GM12872 (cell line): Measurements from ENCODE around the gene LRRC41.

Experiments used
- TF ChIP-seq, protein P1 (sequence below): IDR thresholded peaks from 3 replicates; pipeline ENCODE4 v1.5.1; 2011; ENCODE audit warnings: low read depth, mild to moderate bottlenecking, low read length, moderate library complexity; ENCODE audit not compliant: insufficient read depth

The LRRC41 gene, protein sequence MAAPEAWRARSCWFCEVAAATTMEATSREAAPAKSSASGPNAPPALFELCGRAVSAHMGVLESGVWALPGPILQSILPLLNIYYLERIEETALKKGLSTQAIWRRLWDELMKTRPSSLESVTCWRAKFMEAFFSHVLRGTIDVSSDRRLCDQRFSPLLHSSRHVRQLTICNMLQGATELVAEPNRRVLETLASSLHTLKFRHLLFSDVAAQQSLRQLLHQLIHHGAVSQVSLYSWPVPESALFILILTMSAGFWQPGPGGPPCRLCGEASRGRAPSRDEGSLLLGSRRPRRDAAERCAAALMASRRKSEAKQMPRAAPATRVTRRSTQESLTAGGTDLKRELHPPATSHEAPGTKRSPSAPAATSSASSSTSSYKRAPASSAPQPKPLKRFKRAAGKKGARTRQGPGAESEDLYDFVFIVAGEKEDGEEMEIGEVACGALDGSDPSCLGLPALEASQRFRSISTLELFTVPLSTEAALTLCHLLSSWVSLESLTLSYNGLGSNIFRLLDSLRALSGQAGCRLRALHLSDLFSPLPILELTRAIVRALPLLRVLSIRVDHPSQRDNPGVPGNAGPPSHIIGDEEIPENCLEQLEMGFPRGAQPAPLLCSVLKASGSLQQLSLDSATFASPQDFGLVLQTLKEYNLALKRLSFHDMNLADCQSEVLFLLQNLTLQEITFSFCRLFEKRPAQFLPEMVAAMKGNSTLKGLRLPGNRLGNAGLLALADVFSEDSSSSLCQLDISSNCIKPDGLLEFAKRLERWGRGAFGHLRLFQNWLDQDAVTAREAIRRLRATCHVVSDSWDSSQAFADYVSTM

DNA sequence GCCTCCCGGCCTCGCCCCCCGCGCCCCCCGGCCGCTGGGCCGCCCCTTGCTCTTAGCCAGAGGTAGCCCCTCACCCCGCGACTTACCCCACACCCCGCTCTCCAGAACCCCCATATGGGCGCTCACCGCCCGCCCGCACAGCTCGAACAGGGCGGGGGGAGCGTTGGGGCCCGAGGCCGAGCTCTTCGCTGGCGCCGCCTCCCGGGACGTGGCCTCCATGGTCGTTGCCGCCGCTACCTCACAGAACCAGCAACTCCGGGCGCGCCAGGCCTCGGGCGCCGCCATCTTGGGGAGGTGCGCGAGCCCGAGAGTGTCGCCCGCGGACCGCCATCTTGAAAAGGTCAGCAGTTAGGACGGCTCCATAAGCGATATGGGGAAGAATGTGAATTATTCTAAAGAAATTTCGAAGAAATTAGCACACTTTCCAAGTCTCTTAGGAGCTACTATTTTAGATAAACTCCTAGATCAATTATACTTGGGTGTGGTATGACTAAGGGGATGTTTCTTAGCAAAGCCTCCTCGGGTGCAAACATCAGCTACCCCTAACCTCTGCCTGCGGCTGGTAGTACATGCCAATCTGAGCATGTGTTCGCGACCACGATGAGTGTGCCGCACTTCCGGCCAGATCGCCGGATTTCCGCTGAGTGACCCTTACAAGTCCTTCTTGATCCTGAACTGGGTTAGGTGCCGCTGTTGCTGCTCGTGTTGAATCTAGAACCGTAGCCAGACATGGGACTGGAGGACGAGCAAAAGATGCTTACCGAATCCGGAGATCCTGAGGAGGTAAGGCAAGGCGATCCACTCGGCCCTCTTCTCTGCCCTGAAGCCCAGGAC is at the start of gene LRRC41, which contains the start of gene UQCRH:
LRRC41 (minus strand) TSS at position 579 of the 834 bp plus-strand sequence; CDS start at position 285, 294 bp downstream.
UQCRH (plus strand) TSS at position 661 of the 834 bp plus-strand sequence; CDS start at position 730, 69 bp downstream.
- TF ChIP-seq, protein P1, sequence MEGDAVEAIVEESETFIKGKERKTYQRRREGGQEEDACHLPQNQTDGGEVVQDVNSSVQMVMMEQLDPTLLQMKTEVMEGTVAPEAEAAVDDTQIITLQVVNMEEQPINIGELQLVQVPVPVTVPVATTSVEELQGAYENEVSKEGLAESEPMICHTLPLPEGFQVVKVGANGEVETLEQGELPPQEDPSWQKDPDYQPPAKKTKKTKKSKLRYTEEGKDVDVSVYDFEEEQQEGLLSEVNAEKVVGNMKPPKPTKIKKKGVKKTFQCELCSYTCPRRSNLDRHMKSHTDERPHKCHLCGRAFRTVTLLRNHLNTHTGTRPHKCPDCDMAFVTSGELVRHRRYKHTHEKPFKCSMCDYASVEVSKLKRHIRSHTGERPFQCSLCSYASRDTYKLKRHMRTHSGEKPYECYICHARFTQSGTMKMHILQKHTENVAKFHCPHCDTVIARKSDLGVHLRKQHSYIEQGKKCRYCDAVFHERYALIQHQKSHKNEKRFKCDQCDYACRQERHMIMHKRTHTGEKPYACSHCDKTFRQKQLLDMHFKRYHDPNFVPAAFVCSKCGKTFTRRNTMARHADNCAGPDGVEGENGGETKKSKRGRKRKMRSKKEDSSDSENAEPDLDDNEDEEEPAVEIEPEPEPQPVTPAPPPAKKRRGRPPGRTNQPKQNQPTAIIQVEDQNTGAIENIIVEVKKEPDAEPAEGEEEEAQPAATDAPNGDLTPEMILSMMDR = 0 out of 3 replicates have a peak, but pooled peaks have one; percentile 19

DNA sequence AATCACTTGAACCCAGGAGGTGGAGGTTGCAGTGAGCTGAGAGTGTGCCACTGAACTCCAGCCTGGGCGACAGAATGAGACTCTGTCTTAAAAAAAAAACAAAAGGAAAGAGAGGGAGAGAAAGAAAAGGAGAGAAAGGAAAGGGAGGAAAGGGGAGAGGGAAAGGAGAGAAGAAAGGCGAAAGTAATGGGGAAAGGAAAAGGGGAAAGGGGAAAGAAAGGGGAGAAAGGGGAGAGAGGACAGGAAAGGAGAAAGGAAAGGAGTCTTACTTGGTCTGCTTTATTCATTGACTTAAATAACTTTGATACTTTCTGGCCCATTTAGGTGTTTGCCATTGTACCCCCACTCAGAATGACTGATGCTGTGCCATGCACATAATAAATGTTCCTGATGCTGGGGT is 48.9 kb upstream of the LRRC41 start:
- TF ChIP-seq, protein P1 = no peak

DNA sequence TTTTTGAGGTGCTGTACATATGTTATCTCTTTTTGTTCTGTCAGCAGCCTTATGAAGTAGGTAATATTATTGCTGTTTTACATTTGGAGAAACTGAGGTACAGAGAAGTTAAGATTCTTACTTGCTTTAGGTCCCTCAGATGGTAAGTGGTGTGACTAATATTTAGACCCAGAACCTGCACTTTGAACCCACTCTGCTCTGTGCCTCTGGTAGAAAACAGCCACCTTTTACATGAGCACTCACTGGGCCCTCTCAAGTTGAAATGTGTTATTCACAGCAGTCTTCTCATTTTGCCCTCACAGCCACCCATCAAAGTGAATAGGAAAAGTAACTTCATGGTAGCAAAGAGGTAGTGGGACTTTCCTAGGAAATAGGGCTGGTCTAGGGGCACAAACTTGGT is 41.9 kb upstream of the LRRC41 start:
- TF ChIP-seq, protein P1 = no peak

GRCh38 chr1:46344481-46344880 is 41.1 kb upstream of the LRRC41 start:
- TF ChIP-seq, protein P1 = no peak

GRCh38 chr1:46343705-46344104 is 40.3 kb upstream of the LRRC41 start:
- TF ChIP-seq, protein P1 = no peak

- TF ChIP-seq, protein P1 = no peak
These were observed 39.9 kb upstream of the LRRC41 start for GRCh38 chr1:46343351-46343695.
